ENCODE data around the gene KCNH1. TPM values are rescaled to one million over a fixed set of nuclear protein-coding genes. Genes with fewer than 3 reads are reported as not detected.

KCNH1 gene
- total and polyA plus RNA-seq, 9 donors, result 0.11 to 0.46 TPM; not detected in 7

DNA sequence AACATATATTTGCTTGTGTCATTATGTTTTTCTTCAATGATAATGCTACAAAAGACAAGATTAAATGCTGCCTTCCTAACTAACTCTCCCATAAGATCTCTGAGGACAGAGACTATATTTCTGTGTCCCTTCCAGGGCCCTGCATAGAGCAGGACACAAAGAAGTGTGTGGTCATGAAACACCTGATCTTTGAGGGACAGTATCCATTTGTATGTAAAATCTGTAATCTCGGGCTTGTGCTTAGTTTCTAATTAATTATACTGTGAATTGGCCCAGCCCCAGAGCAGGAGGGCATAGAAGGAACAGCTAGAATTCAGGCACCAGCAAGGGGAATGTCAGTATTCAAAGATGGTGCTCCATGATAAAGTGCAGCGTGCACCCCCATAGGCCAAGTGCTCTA, 430.4 kb downstream of the KCNH1 start:
- H3K27me3 ChIP-seq, result no peaks in the 10 kb centered on the region
- DNase-seq, result no peak
- WGBS, 3 donors, result 81 to 94% (median 83%) methylated on average over 2 of the region's 2 CpGs
- H3K36me3 ChIP-seq, result no peaks in the 10 kb centered on the region
- H3K27ac ChIP-seq, result no peak overlapping the region
- TF ChIP-seq, protein P1, sequence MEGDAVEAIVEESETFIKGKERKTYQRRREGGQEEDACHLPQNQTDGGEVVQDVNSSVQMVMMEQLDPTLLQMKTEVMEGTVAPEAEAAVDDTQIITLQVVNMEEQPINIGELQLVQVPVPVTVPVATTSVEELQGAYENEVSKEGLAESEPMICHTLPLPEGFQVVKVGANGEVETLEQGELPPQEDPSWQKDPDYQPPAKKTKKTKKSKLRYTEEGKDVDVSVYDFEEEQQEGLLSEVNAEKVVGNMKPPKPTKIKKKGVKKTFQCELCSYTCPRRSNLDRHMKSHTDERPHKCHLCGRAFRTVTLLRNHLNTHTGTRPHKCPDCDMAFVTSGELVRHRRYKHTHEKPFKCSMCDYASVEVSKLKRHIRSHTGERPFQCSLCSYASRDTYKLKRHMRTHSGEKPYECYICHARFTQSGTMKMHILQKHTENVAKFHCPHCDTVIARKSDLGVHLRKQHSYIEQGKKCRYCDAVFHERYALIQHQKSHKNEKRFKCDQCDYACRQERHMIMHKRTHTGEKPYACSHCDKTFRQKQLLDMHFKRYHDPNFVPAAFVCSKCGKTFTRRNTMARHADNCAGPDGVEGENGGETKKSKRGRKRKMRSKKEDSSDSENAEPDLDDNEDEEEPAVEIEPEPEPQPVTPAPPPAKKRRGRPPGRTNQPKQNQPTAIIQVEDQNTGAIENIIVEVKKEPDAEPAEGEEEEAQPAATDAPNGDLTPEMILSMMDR (IDR thresholded peaks at IDR 0.05), result no peak
- no peak for TF ChIP-seq EP300 (IDR thresholded peaks at IDR 0.05)
- TF ChIP-seq POLR2A (IDR thresholded peaks at IDR 0.05), result no peak
- intact Hi-C loops (cut with DNase I), result no loop called here
- H3K4me3 ChIP-seq, result no peak overlapping the region
- H3K9me3 ChIP-seq, result no peaks in the 10 kb centered on the region
- H3K4me1 ChIP-seq (ENCODE audit: insufficient read depth), result no peaks in the 10 kb centered on the region

DNA sequence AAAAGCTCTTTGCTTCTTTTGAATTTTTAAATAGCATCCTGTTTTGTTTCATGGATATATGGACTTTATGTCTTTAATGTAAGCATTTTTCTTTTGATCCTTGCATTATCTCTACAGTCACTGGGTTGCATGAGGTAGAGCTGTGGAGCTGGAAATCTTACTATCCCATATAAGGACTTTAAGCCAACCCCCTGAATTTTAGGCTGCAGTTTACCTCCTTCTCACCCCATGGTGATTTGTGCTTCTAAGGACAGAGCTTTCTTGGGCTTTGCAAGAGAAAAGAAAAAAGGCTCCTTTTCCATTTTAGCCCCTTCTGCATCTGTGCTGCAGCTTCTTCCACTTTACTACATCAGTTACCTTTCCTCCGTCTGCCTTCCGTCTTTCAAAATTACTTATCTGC, 431.4 kb downstream of the KCNH1 start:
- TF ChIP-seq, protein P1 (IDR thresholded peaks at IDR 0.05), result no peak
- TF ChIP-seq EP300 (IDR thresholded peaks at IDR 0.05) (no peak), POLR2A (IDR thresholded peaks at IDR 0.05) (no peak)
- Histone ChIP-seq H3K4me3 (no peak overlapping the region), H3K27me3 (no peaks in the 10 kb centered on the region), H3K4me1 (ENCODE audit: insufficient read depth) (no peaks in the 10 kb centered on the region), H3K9me3 (no peaks in the 10 kb centered on the region), H3K27ac (no peak overlapping the region), H3K36me3 (no peaks in the 10 kb centered on the region)
- intact Hi-C loops (cut with DNase I), result no loop called here
- no peak for DNase-seq
- 89 to 97% (median 94%) methylated on average over 2 of the region's 2 CpGs for WGBS, 3 donors

DNA sequence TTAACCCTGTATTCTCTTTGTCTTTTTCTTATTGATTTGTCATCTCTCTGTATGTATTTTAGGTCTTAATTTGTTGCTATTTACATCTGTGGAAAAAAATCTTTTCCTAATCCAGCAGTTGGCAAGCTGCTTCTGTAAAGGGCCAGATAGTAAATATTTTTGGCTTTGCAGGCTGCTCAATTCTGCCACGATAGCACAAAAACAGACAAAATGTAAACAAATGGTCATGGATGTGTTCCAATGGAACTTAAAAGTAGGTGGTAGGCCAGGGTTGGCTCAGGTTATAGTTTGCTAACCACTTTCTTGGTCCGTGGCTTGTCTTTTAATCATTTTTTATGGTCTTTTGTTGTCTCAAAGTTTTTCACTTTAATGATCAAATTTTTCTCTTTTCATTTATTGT, 433.4 kb downstream of the KCNH1 start:
- H3K36me3 ChIP-seq, result no peaks in the 10 kb centered on the region
- DNase-seq, result no peak
- H3K27ac ChIP-seq, result no peak overlapping the region
- no peak for TF ChIP-seq EP300 (IDR thresholded peaks at IDR 0.05)
- TF ChIP-seq POLR2A (IDR thresholded peaks at IDR 0.05), result no peak
- TF ChIP-seq, protein P1 (IDR thresholded peaks at IDR 0.05), result no peak
- no peak overlapping the region for H3K4me3 ChIP-seq
- H3K4me1 ChIP-seq (ENCODE audit: insufficient read depth), result no peaks in the 10 kb centered on the region
- WGBS, 3 donors, result 1 to 8% (median 7%) methylated on average over 2 of the region's 2 CpGs
- no peaks in the 10 kb centered on the region for H3K9me3 ChIP-seq
- no peaks in the 10 kb centered on the region for H3K27me3 ChIP-seq
- intact Hi-C loops (cut with DNase I), result no loop called here

DNA sequence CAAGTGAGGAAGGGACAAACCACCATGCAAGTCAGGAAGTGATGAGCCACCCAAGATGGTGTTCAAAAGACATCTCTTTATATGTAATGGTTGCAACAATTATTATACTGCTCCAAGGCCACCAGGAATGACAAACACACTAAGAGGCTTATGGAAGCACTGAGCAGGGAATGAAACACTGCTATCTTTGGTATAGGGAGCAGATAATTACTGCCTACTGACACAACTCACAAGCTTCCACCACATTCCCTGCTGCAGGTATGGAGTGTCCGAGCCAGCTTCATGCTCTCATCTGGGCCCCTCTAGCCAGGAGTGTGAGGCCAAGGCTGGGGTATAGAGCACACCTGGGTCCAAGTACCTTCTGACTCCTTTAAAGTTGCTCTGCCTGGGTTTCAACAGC, 433.9 kb downstream of the KCNH1 start:
- intact Hi-C loops (cut with DNase I), result no loop called here
- Histone ChIP-seq H3K4me3 (no peak overlapping the region), H3K4me1 (ENCODE audit: insufficient read depth) (no peaks in the 10 kb centered on the region), H3K36me3 (no peaks in the 10 kb centered on the region), H3K27ac (no peak overlapping the region), H3K27me3 (no peaks in the 10 kb centered on the region), H3K9me3 (no peaks in the 10 kb centered on the region)
- 41 to 45% (median 42%) methylated on average over 1 of the region's 1 CpG for WGBS, 3 donors
- TF ChIP-seq POLR2A (IDR thresholded peaks at IDR 0.05), result no peak
- no peak for TF ChIP-seq EP300 (IDR thresholded peaks at IDR 0.05)
- TF ChIP-seq, protein P1 (IDR thresholded peaks at IDR 0.05), result no peak
- no peak for DNase-seq

DNA sequence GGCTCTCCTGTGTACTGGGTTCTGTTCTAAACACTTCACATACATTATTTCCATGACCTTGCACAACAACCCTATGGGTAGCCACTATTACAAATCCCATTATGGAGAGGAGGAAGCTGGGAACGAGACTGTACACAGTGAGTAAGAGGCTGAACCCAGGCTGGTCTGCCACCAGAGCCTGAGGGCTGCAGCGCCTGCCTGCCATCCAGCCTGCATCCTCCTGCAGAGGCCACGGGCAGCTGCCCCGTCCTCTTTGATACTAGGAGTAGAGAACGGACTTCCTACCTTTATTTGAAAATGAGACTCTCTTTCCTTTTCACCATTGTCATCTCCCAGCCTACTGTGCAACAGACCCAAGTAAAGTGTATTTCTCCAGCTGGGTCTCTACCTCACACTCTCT, 435.3 kb downstream of the KCNH1 start:
- TF ChIP-seq EP300 (IDR thresholded peaks at IDR 0.05) (no peak), POLR2A (IDR thresholded peaks at IDR 0.05) (no peak)
- TF ChIP-seq, protein P1 (IDR thresholded peaks at IDR 0.05), result no peak
- no peaks in the 10 kb centered on the region for H3K27me3 ChIP-seq
- no peak overlapping the region for H3K4me3 ChIP-seq
- 82 to 92% (median 92%) methylated on average over 5 of the region's 5 CpGs for WGBS, 3 donors
- no peak overlapping the region for H3K27ac ChIP-seq
- no peaks in the 10 kb centered on the region for H3K4me1 ChIP-seq (ENCODE audit: insufficient read depth)
- DNase-seq, result no peak
- H3K36me3 ChIP-seq, result no peaks in the 10 kb centered on the region
- no peaks in the 10 kb centered on the region for H3K9me3 ChIP-seq
- intact Hi-C loops (cut with DNase I), result no loop called here
